GM18499 (cell line): ENCODE data around the gene NARS2.
"Not testable (repeated sequence)": the region's sequence is repeated elsewhere in the genome, so short reads cannot be mapped to it uniquely, and the experiment has no call there.

Source experiments
- ATAC-seq: cut with Tn5 transposase; IDR thresholded peaks from one replicate; pipeline ENCODE4 v1.9.1; 2021; ENCODE audit warnings: moderate number of reproducible peaks; ENCODE audit not compliant: insufficient read depth, unreplicated experiment

The NARS2 gene

DNA sequence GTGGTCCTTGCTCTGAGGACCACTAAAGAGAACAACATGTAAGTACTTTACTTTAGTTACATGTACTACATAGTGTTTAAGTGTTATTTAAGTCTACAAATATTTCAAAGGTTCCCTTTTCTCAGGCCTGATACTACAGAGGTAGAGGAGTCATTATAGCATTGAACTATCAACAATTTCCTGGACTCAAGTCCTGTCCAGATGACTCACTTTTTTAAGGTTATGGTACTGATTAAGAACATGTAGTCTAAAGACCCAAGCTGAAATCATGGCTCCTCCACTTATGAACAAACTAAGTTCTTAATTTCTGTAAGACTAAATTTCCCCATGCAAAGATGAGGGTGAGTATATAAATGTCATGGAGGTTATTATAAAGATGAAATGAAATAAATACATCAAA lies 74.7 kb downstream of the NARS2 start:
- ATAC-seq = no peak

DNA sequence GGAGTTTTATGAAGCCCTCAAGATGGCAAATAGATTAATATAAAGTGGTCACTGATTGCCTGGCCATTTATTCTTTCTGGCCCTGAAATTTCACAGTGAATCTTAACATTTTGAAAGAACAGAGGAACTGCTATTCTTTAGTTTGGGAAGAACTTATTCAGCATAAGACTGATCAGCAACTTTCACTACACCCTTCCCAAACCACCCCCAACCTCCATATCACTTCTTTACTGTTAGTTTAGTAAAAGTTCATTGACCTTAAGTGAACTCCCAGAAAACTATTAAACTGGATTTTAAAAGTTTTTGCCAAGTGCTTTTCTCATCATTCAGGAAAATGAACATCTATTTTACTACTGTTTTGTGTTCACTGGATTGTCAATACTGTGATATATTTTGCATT lies 77.4 kb downstream of the NARS2 start:
- no peak for ATAC-seq

DNA sequence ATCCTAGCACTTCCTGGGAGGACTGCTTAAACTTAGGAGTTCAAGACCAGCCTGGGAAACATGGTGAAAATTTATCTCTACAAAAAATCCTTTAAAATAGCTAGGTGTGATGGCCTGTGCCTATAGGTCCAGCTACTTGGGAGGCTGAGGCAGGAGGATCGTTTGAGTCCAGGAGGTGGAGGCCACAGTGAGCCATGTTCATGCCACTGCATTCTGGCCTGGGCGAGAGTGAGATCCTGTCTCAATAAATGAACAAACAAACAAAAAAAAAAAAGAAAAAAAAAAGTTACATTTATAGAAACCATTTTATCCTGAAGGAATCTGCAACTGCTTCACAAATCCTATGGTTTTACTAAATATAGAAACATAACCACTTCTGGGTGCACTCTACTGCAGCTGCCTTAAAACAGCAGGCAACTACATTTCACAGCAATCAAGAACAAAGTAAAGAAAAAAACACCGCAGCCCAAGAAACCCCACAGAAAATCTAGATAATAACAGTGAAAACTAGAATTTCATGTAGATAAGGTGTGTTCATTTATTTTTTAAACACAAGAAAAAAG lies 81.2 kb downstream of the NARS2 start:
- no peak for ATAC-seq

DNA sequence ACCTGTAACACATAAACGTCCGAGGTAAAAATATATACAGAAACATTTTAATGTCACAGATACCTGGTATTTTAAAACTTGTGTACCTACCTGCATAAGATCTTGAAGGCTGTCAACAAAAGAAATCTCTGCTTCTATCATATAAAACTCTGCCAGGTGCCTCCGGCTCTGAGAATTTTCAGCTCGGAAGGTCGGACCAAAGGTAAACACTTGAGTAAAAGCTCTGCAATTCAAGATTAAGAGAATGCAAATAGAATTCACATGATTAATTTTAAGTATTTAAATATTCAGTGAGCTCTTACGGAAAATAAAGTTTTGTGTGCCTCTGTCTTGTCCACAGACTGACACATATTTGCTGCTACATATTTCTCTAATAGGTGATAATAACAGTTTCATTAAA lies 81.7 kb downstream of the NARS2 start:
- ATAC-seq = no peak

DNA sequence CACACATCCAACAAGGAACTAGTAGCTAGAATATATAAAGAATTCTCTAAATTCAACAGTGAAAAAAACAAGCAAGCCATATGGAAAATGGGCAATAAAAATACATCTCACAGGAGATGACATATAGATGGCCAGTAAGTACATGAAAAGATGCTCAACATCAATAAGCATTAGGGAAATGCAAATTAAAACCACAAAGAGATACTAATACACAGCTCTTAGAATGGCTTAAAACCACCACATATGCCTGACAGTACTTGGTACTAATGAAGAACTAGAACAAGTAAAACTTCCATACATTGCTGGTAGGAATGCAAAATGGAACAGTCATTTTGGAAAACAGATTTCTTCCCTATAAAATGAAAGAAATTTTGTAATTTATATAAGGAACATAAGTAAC lies 85.5 kb downstream of the NARS2 start:
- ATAC-seq = no peak

DNA sequence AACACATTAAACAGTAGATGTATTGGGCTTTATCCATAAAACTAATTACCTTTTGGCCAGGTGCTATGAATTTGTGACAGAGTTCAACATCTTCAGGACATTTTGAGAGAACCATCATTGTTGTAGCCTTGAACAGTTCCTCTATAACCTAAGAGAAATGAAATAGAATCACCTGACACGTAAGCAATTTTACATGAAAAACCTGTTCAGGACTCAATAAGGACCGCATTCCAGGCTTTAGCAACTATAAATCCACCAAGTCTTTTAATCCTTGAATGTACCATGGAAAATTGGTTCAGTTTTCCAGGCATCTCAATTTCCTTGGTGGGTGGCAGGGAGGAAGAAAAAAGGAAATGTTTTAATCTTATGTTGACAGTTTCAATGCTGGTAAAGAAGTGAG lies 96.1 kb downstream of the NARS2 start:
- ATAC-seq = no peak

DNA sequence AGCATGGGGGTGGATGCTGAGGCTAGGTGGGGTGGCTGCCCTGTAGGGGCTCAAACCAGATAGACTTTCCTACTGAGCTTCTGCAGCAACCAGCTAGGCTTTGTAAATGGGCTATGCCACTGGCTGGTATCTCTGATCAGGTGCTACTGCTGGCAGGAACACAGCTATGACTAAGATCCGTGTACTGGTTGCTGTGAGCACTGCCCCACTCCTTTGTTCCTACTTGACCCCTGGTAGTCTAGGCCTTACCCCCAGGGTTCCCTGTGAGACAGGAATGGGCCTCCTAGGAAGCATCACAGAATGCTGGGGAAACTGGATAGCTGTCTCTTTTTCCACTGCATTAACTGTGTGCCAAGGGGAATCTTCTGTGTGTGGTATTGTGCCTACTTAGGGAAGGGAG lies 98.6 kb downstream of the NARS2 start:
- ATAC-seq = no peak

DNA sequence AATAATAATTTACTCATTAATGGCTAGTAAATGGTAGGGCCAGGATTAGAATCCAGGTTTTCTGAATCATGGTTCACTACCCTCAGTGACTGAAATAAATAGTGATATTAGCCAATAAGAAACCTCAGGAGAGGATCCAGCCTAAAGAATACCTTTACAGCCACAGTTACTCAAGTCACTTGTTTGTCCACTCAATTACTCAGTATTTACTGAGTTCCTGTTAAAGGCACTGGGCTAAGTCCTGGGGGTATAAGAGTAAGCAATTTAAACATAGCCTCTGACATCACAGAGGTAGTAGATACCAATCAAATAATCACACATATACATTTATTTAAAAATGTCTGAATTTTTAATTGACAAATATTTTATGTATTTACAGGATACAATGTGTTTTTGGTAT lies 100.2 kb downstream of the NARS2 start:
- no peak for ATAC-seq

DNA sequence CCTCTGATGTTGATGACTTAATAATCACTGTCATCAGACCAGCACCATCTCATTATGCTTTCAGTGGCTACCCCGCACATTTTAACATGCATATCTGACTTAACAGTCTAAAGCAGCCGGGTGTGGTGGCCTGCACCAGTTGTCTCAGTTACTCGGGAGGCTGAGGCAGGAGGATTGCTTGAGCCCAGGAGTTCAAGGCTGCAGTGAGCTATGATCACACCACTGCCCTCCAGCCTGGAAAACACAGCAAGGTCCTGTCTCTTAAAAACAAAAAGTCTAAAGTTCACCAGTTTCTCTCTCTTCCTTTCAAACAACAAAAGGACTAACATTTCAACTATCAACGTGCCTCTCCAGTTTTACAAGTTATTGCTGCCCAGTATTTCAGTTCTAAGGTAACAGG lies 101.8 kb downstream of the NARS2 start:
- no peak for ATAC-seq

DNA sequence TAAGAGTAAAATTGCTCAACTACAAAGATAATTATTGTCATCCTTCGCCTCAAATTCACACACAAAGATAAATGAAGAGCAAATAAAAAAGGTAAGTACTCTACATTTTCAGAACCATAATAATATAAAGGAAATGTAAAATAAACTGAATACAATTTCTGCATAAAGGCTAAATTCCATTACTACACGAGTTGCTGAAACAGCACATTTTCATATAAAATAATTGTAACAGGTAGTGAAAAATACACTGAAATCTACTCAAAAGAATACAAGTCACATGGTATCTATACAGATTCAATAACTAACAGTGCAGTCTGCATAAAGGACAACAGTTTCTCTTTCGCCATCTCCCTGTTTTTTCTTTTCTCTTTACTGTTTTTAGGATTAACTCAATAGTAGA lies 102.3 kb downstream of the NARS2 start:
- ATAC-seq = no peak

DNA sequence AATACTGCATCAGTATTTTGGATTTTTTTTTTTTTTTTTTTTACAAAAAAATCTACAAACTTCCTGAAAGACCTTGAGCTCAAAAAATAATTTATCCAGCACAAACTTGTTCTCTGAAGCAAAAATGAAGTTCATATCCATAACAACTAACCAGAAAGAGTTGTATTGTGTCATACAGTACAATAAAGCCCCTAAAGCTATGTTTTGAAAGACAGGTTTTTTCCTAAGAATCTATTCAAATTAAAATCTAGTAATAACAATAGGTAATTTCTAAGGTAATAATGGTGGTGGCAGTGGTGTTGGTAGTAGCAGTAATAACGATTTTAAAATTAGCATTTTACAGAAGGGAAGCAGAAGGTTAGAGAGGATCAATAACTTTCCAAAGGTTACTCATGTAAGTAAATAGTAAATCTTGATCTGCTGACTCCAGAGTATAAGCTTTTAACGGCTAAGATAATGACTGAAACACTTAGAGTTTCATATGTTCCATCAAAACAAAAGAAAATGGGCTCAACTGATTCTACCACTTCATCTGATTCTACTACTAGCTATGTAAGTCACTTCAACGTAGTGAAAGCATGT lies 103.7 kb downstream of the NARS2 start:
- ATAC-seq = no peak

DNA sequence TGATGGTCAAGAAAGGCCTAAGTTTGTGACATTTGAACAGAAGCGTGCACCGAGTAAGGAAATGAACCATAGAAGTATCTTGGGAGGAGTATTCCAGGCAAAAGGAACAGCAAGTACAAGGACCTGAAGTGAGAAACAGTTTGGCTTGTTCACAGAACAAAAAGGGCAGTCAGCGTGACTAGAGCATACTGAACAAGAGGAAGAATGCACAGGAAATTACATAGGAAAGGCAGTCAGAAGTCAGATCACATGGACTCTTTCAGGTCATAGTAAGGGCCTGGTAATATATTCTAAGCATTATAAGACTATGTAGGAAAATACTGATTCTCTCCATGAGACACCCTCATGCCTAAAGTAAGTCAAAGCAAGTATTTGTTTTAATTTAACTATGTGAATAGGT lies 104.8 kb downstream of the NARS2 start:
- no peak for ATAC-seq

DNA sequence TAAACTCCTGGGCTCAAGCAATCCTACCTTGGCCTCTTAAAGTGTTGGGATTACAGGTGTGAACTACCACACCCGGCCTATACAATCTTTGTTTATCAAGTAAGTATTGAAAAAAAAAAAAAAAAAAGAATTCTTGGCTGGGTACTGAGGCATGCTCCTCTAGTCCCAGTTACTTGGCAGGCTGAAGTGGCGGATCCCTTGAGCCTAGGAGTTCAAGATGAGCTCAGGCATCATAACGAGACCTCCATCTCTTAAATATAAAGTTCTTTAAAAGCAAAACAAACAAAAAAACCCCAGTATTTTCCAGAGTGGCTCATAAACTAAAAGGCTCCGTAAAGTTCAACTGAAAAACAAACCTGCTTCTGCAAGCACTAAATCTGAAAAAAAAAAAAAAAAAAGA lies 106.7 kb downstream of the NARS2 start:
- no peak for ATAC-seq

DNA sequence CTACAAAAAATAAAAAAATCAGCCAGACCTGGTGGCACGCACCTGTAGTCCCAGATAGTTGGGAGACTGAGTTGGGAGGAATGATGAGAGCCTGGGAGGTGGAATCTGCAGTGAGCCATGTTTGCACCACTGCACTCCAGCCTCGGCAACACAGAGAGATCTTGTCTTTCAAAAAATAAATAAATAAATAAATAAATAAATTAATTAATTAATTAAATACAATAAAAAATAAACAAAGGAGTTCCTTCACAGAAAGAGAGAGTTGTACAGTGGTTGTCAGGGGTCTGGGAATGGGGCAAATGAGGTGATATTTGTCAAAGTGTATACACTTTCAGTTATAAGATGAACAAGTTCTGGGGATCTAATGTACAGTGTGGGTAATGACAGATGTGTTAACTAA lies 107.3 kb downstream of the NARS2 start:
- no peak for ATAC-seq

DNA sequence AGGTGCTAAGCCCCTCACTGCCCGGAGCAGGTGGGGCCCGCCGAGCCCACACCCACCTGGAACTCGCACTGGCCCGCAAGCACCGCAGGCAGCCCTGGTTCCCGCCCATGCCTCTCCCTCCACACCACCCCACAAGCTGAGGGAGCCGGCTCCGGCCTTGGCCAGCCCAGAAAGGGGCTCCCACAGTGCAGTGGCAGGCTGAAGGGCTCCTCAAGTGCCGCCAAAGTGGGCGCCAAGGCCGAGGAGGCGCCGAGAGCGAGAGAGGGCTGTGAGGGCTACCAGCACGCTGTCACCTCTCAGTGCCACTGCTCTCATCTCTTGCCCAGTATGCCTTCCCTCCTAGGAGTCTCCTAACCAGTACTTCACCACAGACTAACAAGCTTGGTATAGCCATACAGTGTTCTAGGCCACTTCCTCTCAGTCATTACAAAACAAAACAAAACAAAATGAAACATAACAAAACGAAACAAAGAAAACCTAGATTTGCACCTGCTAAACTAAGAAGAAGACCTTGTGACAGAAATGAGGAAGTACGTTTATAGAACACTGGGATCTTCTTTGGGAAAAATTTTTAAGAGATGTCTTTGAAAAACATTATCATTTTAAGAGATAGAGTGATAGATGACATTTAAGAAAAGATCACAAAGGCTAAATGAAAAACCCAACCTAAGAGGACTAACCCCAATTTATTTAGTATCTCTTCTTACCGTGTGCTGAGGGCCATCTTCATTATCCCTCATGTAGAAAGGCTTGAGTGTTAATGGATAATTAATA lies 109.3 kb downstream of the NARS2 start:
- peak; percentile 97 for ATAC-seq

DNA sequence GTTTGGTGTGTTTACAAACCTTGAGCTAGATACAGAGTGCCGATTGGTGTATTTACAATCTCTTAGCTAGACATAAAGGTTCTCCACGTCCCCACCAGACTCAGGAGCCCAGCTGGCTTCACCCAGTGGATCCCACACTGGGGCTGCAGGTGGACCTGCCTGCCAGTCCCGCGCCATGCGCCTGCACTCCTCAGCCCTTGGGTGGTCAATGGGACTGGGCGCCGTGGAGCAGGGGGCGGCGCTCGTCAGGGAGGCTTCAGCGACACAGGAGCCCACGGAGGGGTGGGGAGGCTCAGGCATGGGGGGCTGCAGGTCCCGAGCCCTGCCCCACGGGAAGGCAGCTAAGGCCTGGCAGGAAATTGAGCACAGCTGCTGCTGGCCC lies 109.9 kb downstream of the NARS2 start:
- ATAC-seq = not testable (repeated sequence)

DNA sequence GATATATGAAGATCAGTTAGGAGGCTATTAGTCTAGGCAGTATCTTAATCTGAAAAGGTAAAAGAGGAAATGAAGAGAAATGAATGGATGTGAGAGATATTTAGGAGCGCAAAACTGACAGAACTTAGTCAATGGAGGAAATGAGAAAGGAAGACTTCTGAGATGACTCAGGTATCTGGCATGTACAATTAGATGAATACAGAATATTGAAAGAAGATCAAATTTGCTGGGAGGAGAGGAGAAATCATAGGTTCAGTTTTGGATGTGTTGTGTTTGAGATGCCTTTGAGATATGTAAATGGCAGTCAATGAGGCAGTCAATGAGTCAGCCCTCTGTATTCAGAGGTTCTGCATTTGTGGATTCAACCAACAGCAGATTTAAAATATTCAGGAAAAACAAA lies 114.2 kb downstream of the NARS2 start:
- ATAC-seq = no peak

DNA sequence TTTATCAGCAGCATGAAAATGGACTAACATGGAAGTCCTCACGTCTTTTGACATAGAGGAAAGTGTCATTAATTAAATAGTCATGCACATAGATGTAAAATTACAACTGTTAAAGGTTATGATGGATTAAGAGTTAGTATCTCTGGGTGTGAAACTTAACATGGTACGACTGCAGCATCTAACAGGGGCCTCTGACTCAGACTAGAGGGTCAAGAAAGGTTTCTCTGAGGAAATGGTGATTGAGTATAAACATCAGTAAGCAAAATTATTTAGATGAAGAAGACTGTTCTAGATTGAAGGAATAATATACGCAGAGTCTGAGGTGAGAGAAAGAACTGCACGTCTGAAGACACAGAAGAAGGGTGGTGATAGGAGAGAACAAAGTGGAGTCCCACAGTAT lies 114.9 kb downstream of the NARS2 start:
- ATAC-seq = no peak

DNA sequence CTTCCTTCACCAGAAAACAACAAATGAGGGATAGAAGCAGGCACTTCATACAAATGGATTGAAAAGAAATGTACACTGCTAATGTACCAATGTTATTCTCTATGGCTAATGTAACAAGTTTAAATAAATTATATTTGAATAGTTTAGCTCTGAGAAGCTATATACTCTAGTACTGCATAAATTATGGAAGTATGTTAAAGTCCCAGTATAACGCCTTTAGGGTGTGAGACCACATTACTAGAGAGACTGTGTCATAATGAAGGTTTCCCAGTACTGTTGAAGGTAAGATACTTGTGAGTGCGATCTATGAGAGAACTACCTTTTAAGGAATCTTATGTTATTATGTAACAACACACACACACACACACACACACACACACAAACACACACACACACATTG lies 117.2 kb downstream of the NARS2 start:
- no peak for ATAC-seq

DNA sequence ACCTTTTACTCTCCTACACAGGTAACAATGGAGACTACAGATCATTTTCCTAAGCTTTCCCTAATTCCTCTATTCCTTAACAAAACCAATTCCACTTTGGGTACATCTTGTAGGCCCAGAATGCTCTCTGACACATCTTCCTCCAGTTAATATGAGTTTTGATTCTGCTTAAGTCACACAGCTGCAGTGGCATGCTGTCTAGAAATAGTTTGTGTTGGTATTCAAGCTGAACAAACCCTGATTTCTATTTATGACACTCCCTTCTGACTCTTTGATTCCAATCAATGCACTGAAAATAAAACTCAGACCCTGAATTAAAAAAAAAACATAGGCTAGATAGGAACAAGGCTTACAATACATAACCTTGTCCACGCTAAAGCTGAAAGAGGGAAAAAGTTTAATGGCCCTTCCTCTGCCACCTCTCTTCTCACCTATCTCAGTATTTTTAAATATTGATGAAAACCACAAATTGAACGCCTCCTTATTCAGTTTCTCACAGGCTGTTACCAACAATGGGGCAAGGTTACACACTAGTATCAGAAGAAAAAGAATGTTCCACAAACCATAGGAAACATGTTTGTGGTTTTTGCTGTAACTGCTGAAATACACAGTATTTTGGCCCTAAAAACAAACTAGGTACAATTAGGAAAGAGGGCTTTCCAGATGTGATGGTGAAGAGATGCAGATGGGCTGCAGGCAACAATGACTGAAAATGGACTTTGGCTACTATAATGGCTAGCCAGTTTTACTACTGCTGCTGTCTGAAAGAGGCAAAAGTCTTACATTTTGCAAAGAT lies 121.3 kb downstream of the NARS2 start:
- ATAC-seq = no peak
